NCI-H1436 treated with DMSO at 0.1 percent for 48 hours (cell line): ENCODE results near the gene F10.
"Not testable (repeated sequence)": the region's sequence is repeated elsewhere in the genome, so short reads cannot be mapped to it uniquely, and the experiment has no call there.

Source experiments
- DNase-seq: peaks from one replicate; lab custom pipeline; 2025; lab: John Stamatoyannopoulos, UW

F10 gene

GRCh38 chr13:113102302-113102701 is 20.3 kb upstream of the F10 start:
- DNase-seq: not testable (repeated sequence)

- no peak for DNase-seq
These were observed 19.9 kb upstream of the F10 start for GRCh38 chr13:113102727-113103126.

- no peak for DNase-seq
These were observed 19.0 kb upstream of the F10 start for GRCh38 chr13:113103646-113104045.

- DNase-seq: peak; percentile 1
These were observed 17.3 kb upstream of the F10 start, which contains the start of gene F7 for GRCh38 chr13:113105032-113105920. Gene F7, plus strand, starts transcription at chr13:113105791. Its CDS starts 51 bp downstream, at chr13:113105842.

GRCh38 chr13:113105921-113106452 is 16.6 kb upstream of the F10 start:
- no peak for DNase-seq

GRCh38 chr13:113106711-113107351 is 15.8 kb upstream of the F10 start:
- DNase-seq: no peak

GRCh38 chr13:113108521-113108920 is 14.1 kb upstream of the F10 start:
- DNase-seq: not testable (repeated sequence)

- no peak for DNase-seq
These were observed 13.2 kb upstream of the F10 start for GRCh38 chr13:113109151-113110047.

GRCh38 chr13:113110048-113110851 is 12.3 kb upstream of the F10 start:
- no peak for DNase-seq

- DNase-seq: no peak
These were observed 11.7 kb upstream of the F10 start for GRCh38 chr13:113110852-113111315.

- DNase-seq: not testable (repeated sequence)
These were observed 10.8 kb upstream of the F10 start for GRCh38 chr13:113111821-113112220.

GRCh38 chr13:113112475-113112874 is 10.1 kb upstream of the F10 start:
- DNase-seq: not testable (repeated sequence)

GRCh38 chr13:113112893-113113845 is 9.4 kb upstream of the F10 start:
- no peak for DNase-seq

GRCh38 chr13:113113846-113114271 is 8.7 kb upstream of the F10 start:
- DNase-seq: no peak

GRCh38 chr13:113114511-113115362 is 7.9 kb upstream of the F10 start:
- no peak for DNase-seq

GRCh38 chr13:113115363-113116205 is 7.0 kb upstream of the F10 start:
- DNase-seq: no peak

- DNase-seq: no peak
These were observed 6.3 kb upstream of the F10 start for GRCh38 chr13:113116206-113116800.
